CD4-positive, alpha-beta T cell (primary cell): ENCODE measurements around the gene HSPB1. TPM values are rescaled to one million over a fixed set of nuclear protein-coding genes. Genes with fewer than 3 reads are reported as not detected.

Experiments used
- ATAC-seq: fragments of 200-7000 bp; cut with Tn5 transposase; one replicate; pipeline ENCODE4 v1.10.0; 2022; ENCODE audit warnings: mild to moderate bottlenecking; ENCODE audit not compliant: poor library complexity
- CTCF ChIA-PET: fragments of 350-600 bp; sonication (Branson Sonifier 250); formaldehyde crosslinking; loops from one replicate; lab custom pipeline; 2021; ENCODE audit warnings: antibody characterized with exemption, inconsistent platforms; lab: Charles Lee
- POLR2A ChIA-PET: fragments of 350-600 bp; sonication (Branson Sonifier 250); formaldehyde crosslinking; loops from one replicate; lab custom pipeline; 2021; ENCODE audit warnings: antibody characterized with exemption, inconsistent platforms; lab: Charles Lee
- DNase-seq, 14 experiments: peaks; one replicate each; pipeline ENCODE4 v3.0.0-alpha.2; 2013 to 2020; ENCODE audit warnings: mixed read lengths in 2 of 14
- H3K27ac ChIP-seq, 2 donors: one replicate each; pipeline versions ENCODE4 v1.5.1 to v1.7.0; 2013; ENCODE audit warnings: low read length in 2 of 2, low read depth in 1 of 2, mild to moderate bottlenecking in 1 of 2
- H3K27me3 ChIP-seq, 2 experiments: 1 replicate in 1 of 2; 2 replicates in 1 of 2; pipeline versions ENCODE4 v1.6.1 to v1.7.0; 2013; ENCODE audit warnings: low read length in 2 of 2, control low read depth in 1 of 2, mild to moderate bottlenecking in 1 of 2, moderate library complexity in 1 of 2; ENCODE audit not compliant: insufficient read depth in 2 of 2, control insufficient read depth in 1 of 2
- H3K36me3 ChIP-seq: one replicate; pipeline ENCODE4 v1.6.1; 2013; ENCODE audit warnings: low read length, control low read depth; ENCODE audit not compliant: insufficient read depth
- H3K4me1 ChIP-seq: one replicate; pipeline ENCODE4 v1.6.1; 2013; ENCODE audit warnings: low read length, control low read depth; ENCODE audit not compliant: insufficient read depth
- H3K4me3 ChIP-seq: one replicate; pipeline ENCODE4 v1.5.1; 2013; ENCODE audit warnings: mild to moderate bottlenecking, low read length, moderate library complexity
- H3K9me3 ChIP-seq, 2 experiments: 1 replicate in 1 of 2; 2 replicates in 1 of 2; pipeline versions ENCODE4 v1.6.1 to v1.7.0; 2013; ENCODE audit warnings: low read length in 2 of 2, mild to moderate bottlenecking in 2 of 2, control low read depth in 1 of 2, moderate library complexity in 1 of 2; ENCODE audit not compliant: control insufficient read depth in 1 of 2, insufficient read depth in 1 of 2
- H3K27ac Mint-ChIP-seq: one replicate; pipeline ENCODE4 v1.8.0; 2020; ENCODE audit warnings: mixed read lengths
- H3K27me3 Mint-ChIP-seq: one replicate; pipeline ENCODE4 v1.8.0; 2021; ENCODE audit warnings: mixed read lengths
- H3K36me3 Mint-ChIP-seq: one replicate; pipeline ENCODE4 v1.8.0; 2021; ENCODE audit warnings: low read depth, mixed read lengths
- H3K4me1 Mint-ChIP-seq: one replicate; pipeline ENCODE4 v1.8.0; 2021; ENCODE audit warnings: low read depth, mixed read lengths
- H3K4me3 Mint-ChIP-seq: one replicate; pipeline ENCODE4 v1.8.0; 2020; ENCODE audit warnings: mild to moderate bottlenecking, mixed read lengths
- H3K9me3 Mint-ChIP-seq: one replicate; pipeline ENCODE4 v1.8.0; 2020; ENCODE audit warnings: mixed read lengths
- CTCF ChIP-seq: fragments of 200-600 bp; IDR thresholded peaks from one replicate; pipeline ENCODE4 v1.8.0; 2022; ENCODE audit warnings: antibody characterized with exemption, mild to moderate bottlenecking
- intact Hi-C, 2 experiments: fragments of 100-400 bp; cut with DNase I in 1 of 2; cut with micrococcal nuclease in 1 of 2; formaldehyde crosslinking; loops; one replicate each; pipeline versions ENCODE4 v1.15.1 to v1.9.0; 2023 to 2025; cut with DNase I, micrococcal nuclease
- total RNA-seq, 174 experiments: library from RNA in 2 of 174; stranded (reverse) in 2 of 174; gene quantifications; one replicate each; pipeline ENCODE4 v1.2.3 and lab custom pipeline; 2021 to 2026

Gene HSPB1
- total RNA-seq, 2 experiments from 2014 or later, result 38.0 to 38.6 TPM

- Histone ChIP-seq H3K27me3 (peaks cover 18 to 26% of the 10 kb centered on the region in 2 experiments), H3K9me3 (no peaks in the 10 kb centered on the region), H3K4me3 (no peak overlapping the region), H3K27ac (no peak overlapping the region), H3K36me3 (no peaks in the 10 kb centered on the region), H3K4me1 (peaks cover 7% of the 10 kb centered on the region)
- Mint-ChIP-seq H3K27me3 (peaks cover 54% of the 10 kb centered on the region), H3K36me3 (no peaks in the 10 kb centered on the region), H3K4me1 (no peaks in the 10 kb centered on the region), H3K9me3 (no peaks in the 10 kb centered on the region), H3K27ac (no peak overlapping the region), H3K4me3 (peak overlapping the region; percentile 38)
- no peak for ATAC-seq
- intact Hi-C loops, result loop anchor here (5.0 kb wide), 2 partner anchors 387 to 392 kb away; no protein-coding TSS in a partner anchor
- no peak for TF ChIP-seq CTCF
- POLR2A ChIA-PET, result no interaction called here
- DNase-seq, result peak in 1 of 14 experiments; percentile 27
- CTCF ChIA-PET, result no interaction called here
These were observed 43.1 kb upstream of the HSPB1 start for GRCh38 chr7:76259124-76260093.

GRCh38 chr7:76260171-76260703, 42.2 kb upstream of the HSPB1 start:
- intact Hi-C loops, result loop anchor here (5.0 kb wide), 2 partner anchors 388 to 393 kb away; no protein-coding TSS in a partner anchor
- no peaks in the 10 kb centered on the region for H3K36me3 Mint-ChIP-seq
- TF ChIP-seq CTCF, result no peak

GRCh38 chr7:76261329-76261728, 41.1 kb upstream of the HSPB1 start:
- peaks cover 22 to 30% of the 10 kb centered on the region in 2 experiments for H3K27me3 ChIP-seq
- H3K9me3 ChIP-seq, result no peaks in the 10 kb centered on the region
- TF ChIP-seq CTCF, result no peak
- H3K36me3 ChIP-seq, result no peaks in the 10 kb centered on the region
- no peak overlapping the region for H3K4me3 ChIP-seq
- no peaks in the 10 kb centered on the region for H3K4me1 Mint-ChIP-seq
- no peaks in the 10 kb centered on the region for H3K36me3 Mint-ChIP-seq
- H3K4me1 ChIP-seq, result peaks cover 7% of the 10 kb centered on the region
- POLR2A ChIA-PET, result interaction anchor here (0.6 kb wide), 1 partner anchor 95 kb away, joined by 3 read pairs; no protein-coding TSS in a partner anchor
- CTCF ChIA-PET, result no interaction called here
- intact Hi-C loops, result loop anchor here (5.0 kb wide), 2 partner anchors 389 to 394 kb away; no protein-coding TSS in a partner anchor
- H3K27ac Mint-ChIP-seq, result no peak overlapping the region
- no peaks in the 10 kb centered on the region for H3K9me3 Mint-ChIP-seq
- ATAC-seq (no peak), DNase-seq (no peak)
- H3K27ac ChIP-seq, result no peak overlapping the region
- no peak overlapping the region for H3K4me3 Mint-ChIP-seq
- peaks cover 58% of the 10 kb centered on the region for H3K27me3 Mint-ChIP-seq

More at GRCh38 chr7:76260171-76260703, 42.2 kb upstream of the HSPB1 start:
- ATAC-seq (peak; percentile 83), DNase-seq (peak; percentile 10 to 72 (median 43))
- Histone ChIP-seq H3K27ac (no peak overlapping the region), H3K27me3 (peaks cover 21 to 27% of the 10 kb centered on the region in 2 experiments), H3K4me3 (peak overlapping the region; percentile 16), H3K9me3 (no peaks in the 10 kb centered on the region), H3K4me1 (peaks cover 7% of the 10 kb centered on the region), H3K36me3 (no peaks in the 10 kb centered on the region)
- Mint-ChIP-seq H3K27me3 (peaks cover 62% of the 10 kb centered on the region), H3K4me1 (no peaks in the 10 kb centered on the region), H3K4me3 (no peak overlapping the region), H3K9me3 (no peaks in the 10 kb centered on the region), H3K27ac (no peak overlapping the region)
- ChIA-PET CTCF (no interaction called here), POLR2A (no interaction called here)
